NCI-H345 treated with DMSO at 0.1 percent for 48 hours (cell line): ENCODE measurements around the gene SLC47A2.

Source experiments
- DNase-seq: peaks from one replicate; lab custom pipeline; 2025; ENCODE audit not compliant: unreplicated experiment; lab: John Stamatoyannopoulos, UW

SLC47A2 gene

GRCh38 chr17:19728084-19728495 lies 11.7 kb upstream of the SLC47A2 start:
- peak; percentile 46 for DNase-seq

GRCh38 chr17:19727501-19728078 lies 11.2 kb upstream of the SLC47A2 start:
- no peak for DNase-seq

GRCh38 chr17:19726631-19727376 lies 10.4 kb upstream of the SLC47A2 start:
- DNase-seq: no peak

DNA sequence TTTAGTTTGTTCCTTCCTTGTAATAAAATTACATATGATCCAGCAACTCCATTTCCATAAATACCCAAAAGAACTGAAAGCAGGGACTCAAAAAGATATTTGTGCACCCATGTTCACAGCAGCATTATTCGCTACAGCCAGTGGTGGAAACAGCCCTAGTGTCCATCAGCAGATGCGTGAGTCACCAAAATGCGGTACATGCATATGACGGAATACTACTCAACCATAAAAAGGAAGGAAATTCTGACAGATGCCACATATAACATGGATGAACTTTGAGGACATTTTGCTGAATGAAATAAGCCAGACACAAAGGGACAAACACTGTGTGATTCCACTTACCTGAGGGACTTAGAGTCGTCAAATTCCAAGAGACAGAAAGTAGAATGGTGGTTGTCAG lies 9.1 kb upstream of the SLC47A2 start:
- no peak for DNase-seq

- no peak for DNase-seq
Measured at GRCh38 chr17:19724501-19725420, 8.4 kb upstream of the SLC47A2 start.

DNA sequence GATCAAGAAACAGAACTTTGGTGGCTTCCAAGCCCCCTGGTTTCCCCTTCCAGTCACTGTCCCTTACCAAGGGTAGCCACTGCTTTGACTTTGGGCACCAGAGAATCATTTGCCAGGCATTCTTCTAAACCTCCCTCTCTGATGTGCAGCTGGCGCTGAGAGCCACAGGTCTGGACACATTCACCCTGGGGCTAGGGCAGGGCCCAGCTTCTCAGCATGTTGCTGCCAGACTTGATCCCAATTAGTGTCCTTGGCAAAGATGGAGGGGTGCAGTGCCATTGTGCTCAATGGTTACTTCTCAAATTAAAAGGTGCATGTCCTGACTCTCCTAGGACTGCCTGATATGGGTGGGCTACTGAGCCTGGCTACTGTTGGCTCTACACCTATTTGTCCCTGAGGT lies 7.6 kb upstream of the SLC47A2 start:
- no peak for DNase-seq

GRCh38 chr17:19720631-19721426 lies 4.4 kb upstream of the SLC47A2 start:
- DNase-seq: no peak

DNA sequence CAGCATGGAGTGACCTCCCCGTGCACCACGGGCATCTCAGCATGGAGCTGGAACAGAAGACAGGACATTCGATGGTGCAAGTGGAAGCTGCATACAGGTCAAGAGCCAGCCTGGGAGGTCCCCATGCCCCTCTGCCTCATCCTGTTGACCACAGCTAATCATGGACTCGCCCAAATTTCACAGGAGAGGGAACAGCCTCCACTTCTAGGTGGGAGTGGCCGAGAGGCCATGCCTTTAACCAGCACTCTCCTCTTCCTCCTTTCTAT lies 3.8 kb upstream of the SLC47A2 start:
- DNase-seq: no peak

DNA sequence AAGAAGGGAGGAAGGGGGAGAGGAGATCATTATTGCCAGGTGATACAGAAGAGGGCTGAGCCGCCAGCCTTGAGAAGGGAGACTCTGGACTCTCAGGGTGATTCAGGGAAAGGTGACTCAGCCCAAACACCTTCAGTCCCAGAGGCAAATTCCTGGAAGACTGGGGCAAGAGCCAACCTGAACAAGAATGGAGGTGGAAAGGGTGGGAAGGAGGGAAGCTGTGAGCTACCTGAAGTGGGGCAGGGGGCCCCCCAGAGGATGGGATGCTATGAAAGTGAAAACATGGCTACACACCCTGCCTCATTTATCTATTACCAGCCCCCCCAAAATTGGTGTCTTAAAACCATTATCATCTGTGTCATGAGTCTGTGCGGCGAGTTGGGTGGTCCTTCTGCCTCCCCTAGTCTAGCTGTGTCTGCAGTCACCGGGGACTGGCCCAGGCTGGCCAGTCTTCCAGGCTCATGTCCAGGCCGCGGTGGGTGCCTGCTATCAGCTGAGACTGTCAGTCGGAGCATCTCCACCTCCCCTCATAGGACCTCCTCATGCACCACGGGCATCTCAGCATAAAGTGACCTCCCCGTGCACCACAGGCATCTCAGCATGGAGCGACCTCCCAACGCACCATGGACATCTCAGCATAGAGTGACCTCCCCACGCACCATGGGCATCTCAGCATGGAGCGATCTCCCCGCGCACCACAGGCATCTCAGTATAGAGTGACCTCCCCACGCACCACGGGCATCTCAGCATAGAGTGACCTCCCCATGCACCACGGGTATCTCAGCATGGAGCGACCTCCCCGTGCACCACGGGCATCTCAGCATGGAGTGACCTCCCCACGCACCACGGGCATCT lies 3.2 kb upstream of the SLC47A2 start:
- no peak for DNase-seq

DNA sequence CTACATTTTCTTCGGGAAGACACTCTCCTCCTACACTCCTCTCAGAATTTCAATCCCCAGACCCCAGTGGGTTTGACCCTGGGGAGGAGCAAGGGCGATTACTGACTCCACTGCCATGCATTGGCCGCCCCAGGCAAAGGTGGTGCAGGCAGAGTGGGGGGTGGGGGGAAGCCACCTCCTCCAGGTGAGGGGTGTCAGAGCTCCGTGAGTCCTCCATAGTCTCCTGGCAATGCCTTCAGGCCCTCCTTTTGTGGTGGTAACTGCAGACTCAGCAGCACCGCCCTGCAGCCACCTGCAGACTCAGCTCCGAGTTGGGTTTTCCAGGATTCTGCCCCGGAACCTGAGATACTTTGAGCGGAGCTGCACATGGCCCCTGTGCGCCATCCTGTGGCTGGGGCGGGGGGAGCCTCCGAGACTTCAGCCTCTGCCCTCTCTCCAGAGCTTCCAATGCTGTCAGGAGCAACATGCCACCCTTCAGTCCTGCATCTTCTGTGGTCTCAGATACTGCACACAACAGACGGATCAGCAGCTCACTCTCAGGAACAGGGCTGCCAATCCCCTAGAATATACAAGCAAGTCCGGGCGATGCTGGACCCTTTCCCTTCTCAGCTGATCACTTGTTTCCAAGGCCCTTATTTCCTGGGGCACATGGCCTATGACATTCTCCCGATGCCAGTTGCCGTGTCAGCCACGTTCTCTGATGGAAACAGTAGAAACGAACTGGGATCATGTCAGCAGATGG lies 2.4 kb upstream of the SLC47A2 start:
- DNase-seq: no peak

- no peak for DNase-seq
Measured at GRCh38 chr17:19718041-19718612, 1.7 kb upstream of the SLC47A2 start.

DNA sequence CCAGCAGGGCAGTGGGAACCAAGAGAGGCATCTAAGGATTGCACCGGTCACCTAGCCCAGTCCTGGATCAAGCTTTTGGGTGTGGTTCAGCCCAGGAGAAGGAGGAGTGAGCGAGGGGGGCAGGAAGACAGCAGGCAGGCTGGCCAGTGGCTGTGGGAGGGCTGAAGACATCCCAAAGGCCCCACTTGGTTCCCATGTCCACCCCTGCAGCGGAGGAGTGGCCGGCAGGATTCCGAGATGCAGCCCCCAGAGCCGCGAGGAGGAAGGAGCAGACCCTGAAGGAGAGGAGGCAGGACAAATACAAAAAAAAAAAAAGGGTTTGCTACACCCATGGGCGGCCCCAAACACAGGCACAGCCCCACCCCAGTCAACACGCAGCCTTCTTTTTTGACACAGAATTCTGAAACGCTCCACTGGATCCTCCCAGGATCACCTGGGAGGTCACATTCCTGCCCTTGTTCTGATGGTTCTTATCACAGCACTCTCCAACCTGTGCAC lies 1.1 kb upstream of the SLC47A2 start:
- DNase-seq: no peak

- no peak for DNase-seq
Measured at GRCh38 chr17:19717031-19717360, 612 bp upstream of the SLC47A2 start.

DNA sequence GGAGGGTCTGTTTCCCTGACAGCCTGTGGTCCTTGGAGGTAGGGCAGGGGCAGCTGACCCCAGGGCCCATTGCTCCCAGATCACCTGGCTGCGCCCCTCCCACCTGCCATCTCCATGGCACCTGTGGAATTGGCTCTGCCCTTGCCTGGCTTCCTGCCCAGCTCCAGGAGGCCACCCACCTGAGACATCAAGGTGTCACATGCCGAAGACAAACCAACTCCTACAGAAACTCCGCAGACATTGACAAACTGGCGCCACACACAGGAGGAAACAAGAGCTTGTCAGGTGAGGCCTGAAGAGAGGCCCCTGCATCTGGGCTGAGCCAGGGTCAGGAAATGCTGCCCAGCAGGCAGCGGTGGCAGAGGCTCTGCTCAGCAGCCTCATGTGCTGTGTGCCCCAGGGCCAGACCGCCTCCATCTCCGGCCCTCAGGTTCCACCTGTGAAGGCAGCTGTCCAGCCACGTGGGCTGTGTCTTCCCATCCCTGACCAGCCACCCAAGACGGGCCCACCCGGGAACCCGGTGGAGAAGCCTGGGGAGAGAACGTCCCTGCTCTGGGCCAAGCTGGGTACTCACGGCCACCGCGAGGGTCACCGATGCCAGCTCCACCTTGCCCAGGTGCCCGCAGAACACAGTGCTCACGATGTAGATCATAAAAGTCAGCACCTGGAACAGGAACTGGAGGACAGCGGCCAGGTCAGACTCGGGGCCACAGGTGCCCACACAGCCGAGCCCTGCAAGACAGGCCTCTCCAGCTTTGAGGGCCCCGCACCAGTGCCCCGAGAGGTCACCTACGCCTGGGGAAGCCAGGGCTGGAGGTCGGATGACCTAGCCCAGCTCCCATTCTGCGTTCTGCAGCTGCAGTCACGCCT lies 1.6 kb downstream of the SLC47A2 start:
- no peak for DNase-seq

- no peak for DNase-seq
Measured at GRCh38 chr17:19713901-19714361, 2.5 kb downstream of the SLC47A2 start.

GRCh38 chr17:19713462-19713861 lies 2.9 kb downstream of the SLC47A2 start:
- DNase-seq: no peak

DNA sequence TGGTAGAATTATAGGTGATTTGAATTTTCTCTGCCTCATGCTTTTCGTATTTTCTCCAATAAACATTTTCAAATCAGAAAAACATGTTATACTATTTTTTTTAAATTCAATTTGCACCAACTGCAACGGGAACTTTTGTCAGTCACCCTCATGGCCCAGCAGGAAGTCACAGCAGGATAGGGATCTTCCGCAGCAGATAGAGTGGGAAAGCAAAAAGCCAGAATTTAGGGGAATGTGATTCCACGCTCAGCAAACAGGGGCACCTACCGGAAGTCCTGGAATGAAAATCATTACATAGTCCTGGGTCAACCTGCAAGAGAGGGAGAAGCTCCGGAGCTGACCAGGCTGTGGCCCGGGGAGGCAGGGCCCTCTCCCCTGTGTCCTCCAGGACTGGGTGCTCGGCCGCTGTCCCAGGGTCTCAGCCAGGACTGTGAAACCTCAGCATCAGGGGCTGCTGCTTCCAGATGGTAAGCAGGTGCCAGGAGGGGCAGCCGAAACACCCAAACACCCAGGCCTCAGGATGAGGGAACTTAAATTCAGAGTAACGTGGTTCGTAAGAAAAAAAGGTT lies 3.9 kb downstream of the SLC47A2 start:
- no peak for DNase-seq

DNA sequence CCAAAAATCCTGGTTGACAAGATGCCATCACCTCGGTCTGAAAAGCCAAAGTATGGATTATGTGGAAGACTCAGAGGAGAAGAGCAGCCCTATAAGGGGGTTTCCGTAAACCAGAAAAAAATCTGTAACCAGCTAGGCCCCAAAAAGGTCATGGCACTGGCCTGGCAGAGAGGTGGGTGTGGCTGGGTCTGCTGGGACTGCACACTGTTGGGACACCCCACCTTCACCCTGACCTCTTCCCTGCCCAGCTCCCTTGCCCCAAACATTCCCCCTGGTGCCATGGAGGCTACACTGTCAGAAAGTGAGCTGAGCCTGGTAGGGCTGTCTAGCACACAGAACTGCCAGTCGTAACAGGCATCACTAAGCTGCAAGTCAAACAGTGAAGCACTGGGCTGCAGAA lies 6.5 kb downstream of the SLC47A2 start:
- DNase-seq: no peak
